ENCODE results near the gene ADGRA3.

The ADGRA3 gene

DNA sequence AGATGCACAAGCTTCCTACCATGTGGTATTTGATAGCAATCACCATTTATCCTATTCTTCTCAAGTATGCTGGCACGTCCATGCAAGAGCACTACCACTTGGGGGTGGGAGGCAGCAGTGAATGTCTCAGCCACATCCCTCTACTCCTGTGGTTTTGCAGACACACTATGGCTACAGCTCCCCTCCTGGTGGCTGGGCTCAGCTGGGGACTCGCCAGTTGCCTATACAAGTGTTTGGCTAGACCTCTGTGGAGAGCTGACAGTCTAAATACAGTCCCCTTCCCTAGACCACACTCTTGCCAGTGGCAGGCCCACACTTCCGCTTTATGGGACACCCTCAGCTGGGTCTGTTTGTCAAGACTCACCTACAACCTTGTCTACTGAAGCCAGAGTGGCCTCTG lies 53.2 kb downstream of the ADGRA3 start:
- no peak overlapping the region for H3K4me3 ChIP-seq (ENCODE audit: low read length)
- peak; percentile 35 for DNase-seq (ENCODE audit: low read depth, low spot score)

DNA sequence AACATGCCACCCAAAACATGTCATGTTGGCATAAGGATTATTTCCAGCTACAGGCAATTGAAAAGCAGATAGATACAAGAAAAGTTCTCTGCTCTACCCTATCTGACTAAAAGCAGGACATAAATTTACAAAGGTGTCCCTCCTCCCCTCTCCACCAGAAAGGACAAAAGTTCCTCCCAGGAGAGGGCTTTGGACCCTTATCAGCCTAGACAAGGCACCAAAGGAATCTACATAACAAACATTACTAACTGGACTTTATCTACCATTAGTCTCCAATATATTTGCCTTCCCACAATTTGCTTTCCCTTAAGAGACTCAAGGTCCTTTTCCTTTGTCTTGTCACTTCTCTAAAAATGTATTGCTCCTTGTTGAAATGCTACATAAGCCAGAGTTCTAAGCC lies 55.6 kb downstream of the ADGRA3 start:
- no peak for DNase-seq (ENCODE audit: low read depth, low spot score)

DNA sequence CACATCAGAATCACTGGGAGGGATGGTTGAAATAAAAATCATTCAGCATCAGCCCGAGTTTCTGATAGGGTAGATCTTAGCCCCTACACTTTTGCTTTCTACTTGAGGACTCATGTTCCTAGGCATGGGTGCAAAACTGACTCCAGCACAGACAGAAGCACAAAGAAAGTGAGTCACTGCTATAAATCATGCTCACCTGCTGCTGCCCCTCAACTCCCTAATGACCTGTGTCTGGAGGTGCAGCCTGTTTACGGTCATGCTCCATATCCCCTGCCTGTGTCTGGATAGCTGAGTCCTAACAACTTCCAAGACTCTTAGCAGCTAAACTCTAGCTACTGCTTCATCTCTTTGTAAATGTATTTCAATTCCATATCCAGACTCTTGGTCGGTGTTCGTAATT lies 57.8 kb downstream of the ADGRA3 start:
- no peak for DNase-seq (ENCODE audit: low read depth, low spot score)

More for the DNA sequence above, 55.6 kb downstream of the ADGRA3 start:
- no peak overlapping the region for H3K4me3 ChIP-seq (ENCODE audit: low read length)

DNA sequence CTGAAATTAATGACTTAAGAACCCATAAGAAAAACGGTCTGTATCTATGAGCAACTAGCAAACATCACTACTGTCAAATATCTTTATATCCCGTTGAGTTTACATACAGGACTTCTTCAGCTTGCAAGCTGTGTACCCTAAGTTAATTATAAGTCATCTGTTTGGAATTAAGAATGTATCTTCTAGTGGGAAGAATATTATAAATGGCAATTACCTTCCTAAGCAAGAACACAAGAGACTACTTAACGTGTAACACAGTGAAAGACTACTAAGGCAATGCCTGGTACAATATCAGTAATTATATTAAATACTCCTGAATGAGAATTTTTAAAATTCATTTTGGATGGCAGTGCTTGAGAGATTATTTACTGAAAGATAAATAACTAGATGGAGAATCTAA lies 58.5 kb downstream of the ADGRA3 start:
- H3K4me3 ChIP-seq (ENCODE audit: low read length) = no peak overlapping the region
- DNase-seq (ENCODE audit: low read depth, low spot score) = no peak

More for the DNA sequence above, 57.8 kb downstream of the ADGRA3 start:
- no peak overlapping the region for H3K4me3 ChIP-seq (ENCODE audit: low read length)

DNA sequence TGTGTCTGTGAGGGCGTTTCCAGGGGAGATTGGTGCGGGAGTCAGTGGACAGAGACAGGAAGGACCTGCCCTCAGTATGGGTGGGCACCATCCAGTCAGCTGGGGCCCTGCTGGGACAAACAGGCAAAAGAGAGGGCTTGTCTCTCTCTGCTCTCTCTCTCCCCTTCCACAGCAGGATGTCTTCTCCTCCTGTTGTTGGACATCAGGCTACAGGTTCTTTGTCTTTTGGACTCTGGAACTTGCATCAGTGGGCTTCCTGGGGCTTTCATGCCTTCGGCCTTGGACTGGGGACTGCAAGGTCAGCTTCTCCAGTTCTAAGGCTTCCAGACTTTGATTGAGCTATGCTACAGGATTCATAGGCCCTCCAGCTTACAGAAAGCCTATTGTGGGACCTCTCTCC lies 59.6 kb downstream of the ADGRA3 start:
- H3K4me3 ChIP-seq (ENCODE audit: low read length) = no peak overlapping the region
- no peak for DNase-seq (ENCODE audit: low read depth, low spot score)

DNA sequence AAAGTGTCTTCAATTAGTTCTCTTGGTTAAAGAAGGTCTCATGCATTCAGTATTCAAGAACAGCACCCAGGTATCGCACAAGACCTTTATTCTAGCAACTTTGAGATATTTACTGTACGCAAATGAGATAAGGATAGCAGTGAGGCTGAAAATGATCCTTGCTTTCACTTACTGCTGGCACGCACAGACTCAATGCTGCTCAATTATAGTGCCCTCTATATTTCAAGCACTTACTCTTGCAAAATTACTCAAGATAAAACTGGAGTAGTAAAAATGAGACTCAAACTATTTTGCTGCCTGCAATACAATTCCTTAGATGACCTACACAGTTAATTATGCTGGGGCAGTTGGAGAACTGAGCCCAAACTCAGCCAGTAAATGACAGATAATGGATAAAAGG lies 60.9 kb downstream of the ADGRA3 start:
- DNase-seq (ENCODE audit: low read depth, low spot score) = no peak
- H3K4me3 ChIP-seq (ENCODE audit: low read length) = no peak overlapping the region

DNA sequence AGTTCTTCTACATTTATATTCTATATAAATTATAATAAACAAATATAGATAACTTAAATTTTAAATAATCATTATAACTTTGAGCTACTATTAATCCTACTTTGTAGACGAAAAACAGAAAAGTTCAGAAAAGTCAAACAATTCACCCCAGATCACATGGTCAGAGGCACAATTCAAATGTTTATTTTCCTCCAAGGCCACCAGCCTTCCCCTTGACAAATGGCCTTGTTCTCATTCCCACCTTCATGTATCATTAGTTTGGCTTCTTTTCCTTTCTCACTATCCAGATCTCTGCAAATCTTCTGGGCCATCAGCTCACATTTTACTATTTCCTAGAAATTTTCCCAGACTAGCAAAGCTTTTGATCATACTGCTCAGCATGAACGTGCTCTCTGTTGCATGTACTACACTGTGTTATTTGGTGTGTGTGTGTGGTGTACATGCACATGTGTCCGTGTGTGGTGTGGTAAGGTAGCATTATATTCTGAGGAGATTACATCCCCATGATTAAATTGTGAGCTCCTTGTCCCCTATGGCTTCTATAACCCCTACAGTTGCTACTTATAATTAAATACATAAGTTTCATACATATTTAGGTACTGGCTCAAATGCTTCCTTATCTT lies 61.5 kb downstream of the ADGRA3 start:
- no peak overlapping the region for H3K4me3 ChIP-seq (ENCODE audit: low read length)
- DNase-seq (ENCODE audit: low read depth, low spot score) = no peak

DNA sequence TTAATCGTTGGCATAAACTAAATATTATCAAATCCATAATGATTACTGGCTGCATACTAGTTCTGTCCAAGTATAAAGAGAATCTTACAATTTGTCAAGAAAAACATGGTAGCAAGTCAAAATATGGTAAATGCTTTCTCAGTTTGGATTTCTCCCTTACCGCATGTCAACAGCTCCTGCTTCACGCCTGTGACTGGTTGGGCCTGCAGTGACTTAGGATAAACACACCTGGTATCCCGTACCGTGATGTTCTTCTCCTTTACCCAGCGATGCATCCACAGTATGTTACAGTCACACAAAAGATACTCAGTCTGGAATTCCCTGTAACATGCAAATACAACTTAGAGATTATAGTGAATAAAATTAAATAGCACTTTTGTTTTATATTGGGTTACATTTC lies 71.1 kb downstream of the ADGRA3 start:
- DNase-seq (ENCODE audit: low read depth, low spot score) = no peak
- no peak overlapping the region for H3K4me3 ChIP-seq (ENCODE audit: low read length)

DNA sequence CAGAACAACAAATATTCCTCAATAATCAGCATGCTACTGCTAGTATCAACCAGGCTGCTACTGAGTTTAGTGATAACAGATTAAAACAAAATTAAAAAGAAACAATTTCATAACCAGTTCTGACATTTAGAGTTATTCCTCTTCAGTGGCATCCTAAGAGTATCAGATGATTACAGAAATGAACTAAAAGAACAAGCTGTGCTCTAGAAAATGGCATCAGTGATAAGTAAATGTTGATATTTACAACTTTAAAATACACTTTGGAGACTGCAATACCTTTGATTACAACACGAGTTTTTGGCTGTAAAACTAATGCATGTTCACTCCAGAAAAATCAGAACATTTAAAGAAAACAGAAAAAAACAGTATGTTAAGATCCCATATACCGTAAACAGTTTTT lies 72.9 kb downstream of the ADGRA3 start:
- H3K4me3 ChIP-seq (ENCODE audit: low read length) = no peak overlapping the region
- no peak for DNase-seq (ENCODE audit: low read depth, low spot score)

DNA sequence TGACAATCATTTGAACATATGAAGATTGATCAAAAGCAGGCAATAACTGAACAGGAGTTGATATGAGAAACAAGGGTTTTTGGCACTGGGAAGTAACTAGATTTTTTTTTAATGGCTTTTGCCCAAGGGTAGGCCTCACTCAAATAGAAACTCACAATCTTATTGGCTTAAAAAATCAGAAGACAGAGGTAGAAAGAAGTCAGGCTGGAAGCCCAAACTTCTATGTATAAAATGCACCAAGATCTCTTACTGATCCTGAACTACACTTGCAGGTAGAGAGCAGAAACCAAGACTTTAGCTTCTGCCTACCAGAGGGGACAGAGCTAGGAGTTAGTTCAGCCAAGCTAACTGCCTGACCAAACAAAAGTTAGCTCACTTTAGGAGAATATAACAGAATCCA lies 74.9 kb downstream of the ADGRA3 start:
- DNase-seq (ENCODE audit: low read depth, low spot score) = no peak
- H3K4me3 ChIP-seq (ENCODE audit: low read length) = no peak overlapping the region

DNA sequence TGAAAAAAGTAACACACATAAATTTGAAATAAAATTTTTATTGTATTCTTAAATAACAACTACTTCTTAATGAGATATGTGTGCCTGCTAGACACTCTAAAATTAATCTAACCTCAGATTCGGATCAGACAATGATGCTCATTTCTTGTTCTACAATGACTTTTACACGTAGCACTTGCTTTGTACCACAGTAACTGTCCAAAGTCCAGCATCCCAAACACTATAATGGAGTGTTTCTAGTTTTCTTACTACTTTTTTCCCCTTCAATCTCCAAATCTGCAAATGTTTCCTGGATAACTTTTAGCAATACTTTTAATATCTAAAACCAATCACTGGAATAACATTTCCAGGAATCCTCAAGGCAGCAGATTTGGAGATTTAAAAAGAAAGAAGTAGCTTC lies 75.9 kb downstream of the ADGRA3 start:
- no peak overlapping the region for H3K4me3 ChIP-seq (ENCODE audit: low read length)
- no peak for DNase-seq (ENCODE audit: low read depth, low spot score)

DNA sequence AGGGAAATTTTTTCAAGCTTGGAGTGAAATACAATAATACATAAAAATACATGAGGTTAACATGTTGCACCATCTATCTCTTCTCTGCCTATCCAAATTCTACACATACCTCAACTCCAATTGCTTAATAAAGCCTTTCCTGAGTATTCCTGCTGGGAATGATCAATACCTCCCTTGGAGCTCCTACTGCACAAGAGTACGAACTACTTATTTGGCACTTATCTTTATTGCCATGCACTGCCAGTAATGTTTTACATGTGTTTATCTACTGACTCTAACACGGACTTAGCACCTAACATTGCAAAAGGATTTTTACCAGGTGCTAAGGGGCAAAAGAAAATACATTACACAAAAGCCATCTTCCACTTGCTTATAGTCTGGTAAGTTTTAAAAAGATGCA lies 80.2 kb downstream of the ADGRA3 start:
- no peak overlapping the region for H3K4me3 ChIP-seq (ENCODE audit: low read length)
- DNase-seq (ENCODE audit: low read depth, low spot score) = no peak

DNA sequence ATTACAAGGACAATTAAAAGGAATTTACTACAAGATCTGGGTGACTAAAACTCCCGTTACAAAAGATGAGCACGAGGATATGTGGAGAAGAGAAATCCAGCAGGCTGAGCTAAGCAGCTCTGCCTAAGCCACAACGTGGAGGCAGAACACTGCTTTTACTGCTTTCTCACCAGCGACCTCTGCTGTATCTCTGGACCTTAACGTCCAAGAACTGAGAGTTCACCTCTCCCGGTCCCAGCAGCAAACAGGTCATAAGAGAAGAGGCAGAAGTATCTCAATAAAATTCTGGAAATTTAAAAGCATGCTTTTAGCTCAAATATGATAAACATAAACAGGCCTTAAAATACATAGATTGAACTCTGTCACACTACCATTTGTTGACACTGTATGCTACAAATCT lies 81.0 kb downstream of the ADGRA3 start:
- DNase-seq (ENCODE audit: low read depth, low spot score) = no peak
- no peak overlapping the region for H3K4me3 ChIP-seq (ENCODE audit: low read length)

DNA sequence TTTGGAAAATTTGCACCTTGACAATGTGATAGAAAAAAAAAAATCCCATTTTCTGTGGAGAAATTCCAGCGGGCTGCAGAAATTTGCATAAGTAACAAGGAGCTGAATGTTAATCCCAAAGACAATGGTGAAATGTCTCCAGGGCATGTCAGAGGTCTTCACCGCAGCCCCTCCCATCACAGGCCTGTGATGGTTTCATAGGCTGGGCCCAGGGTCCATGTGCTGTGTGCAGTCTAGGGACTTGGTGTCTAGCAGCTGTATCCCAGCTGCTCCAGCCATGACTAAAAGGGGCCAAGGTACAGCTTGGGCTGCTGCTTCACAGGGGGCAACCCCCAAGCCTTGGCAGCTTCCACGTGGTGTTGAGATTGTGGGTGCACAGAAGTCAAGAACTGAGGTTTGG lies 85.2 kb downstream of the ADGRA3 start:
- H3K4me3 ChIP-seq (ENCODE audit: low read length) = no peak overlapping the region
- DNase-seq (ENCODE audit: low read depth, low spot score) = no peak

DNA sequence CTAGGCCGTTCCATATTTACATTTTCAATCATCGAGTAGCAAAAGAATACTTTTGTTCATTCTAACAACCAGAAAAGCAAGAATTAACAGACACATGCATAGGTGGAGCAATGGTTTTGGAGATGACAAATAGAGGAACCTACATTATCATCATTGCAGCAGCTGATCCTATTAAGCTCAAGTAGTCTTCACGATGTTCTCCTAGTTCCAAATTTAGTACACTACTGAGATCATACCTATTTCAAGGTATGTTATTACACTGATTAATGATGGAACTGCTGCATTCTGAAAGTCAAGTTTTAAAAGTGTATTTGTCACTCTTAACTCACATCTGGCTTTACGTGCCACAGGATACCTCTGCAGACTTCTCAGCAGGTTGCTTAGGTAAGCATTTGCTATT lies 87.4 kb downstream of the ADGRA3 start:
- H3K4me3 ChIP-seq (ENCODE audit: low read length) = no peak overlapping the region
- no peak for DNase-seq (ENCODE audit: low read depth, low spot score)

DNA sequence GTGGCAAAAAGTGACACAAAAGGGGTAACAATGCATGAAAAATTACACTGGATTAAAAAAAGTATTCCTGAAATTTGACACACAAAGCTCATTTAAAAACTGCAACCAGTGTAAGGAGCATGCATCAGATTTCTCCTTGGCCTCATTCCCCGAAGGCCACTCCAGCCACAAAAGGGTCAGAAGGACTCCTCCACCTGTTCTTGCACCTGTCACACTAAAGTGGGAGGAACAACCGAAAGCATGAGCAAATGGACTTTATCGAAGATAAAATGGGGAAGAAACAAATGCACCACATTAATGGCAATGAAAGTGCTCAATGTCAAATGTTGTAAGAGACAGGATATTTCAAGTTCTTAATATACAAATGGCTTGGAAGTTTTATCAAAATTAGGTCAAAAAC lies 88.2 kb downstream of the ADGRA3 start:
- no peak for DNase-seq (ENCODE audit: low read depth, low spot score)
- H3K4me3 ChIP-seq (ENCODE audit: low read length) = no peak overlapping the region

DNA sequence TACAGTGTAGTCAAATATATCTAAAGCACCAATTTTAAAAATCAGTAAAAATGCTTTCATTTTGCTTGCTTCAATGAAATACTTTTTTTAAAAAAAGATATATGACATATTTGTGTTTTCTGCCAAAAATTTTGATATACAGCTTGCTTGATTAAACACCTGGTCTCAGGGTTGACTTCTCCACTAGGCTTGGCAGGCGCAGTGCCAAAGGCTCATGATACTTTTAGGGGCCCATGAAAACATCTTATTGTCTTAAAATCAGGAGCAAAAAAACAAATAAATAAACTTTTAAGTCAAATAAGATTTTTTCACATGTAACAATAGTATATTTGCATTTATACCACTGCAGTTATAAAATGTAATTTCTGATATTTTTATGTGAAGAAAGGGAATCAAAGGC lies 95.6 kb downstream of the ADGRA3 start:
- H3K4me3 ChIP-seq (ENCODE audit: low read length) = no peak overlapping the region
- DNase-seq (ENCODE audit: low read depth, low spot score) = no peak

DNA sequence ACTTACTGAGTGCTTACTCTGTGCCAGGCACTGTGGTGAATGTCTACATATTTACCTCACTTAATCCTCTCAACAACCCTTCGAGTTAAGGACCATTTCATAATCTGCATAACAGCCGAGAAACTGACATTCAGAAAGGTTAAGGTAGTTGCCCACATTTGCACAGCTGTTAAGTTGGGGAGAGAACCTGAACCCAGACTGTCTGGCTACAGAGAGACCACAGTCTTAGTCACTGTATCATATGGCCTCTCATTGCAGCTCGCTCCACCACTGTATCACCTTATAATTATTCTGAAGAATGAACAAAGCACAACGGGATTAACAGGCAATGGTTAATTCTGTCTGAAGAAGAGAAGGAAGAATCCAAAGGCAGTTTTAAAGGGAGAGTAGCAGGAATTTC lies 98.5 kb downstream of the ADGRA3 start:
- H3K4me3 ChIP-seq (ENCODE audit: low read length) = no peak overlapping the region
- no peak for DNase-seq (ENCODE audit: low read depth, low spot score)

DNA sequence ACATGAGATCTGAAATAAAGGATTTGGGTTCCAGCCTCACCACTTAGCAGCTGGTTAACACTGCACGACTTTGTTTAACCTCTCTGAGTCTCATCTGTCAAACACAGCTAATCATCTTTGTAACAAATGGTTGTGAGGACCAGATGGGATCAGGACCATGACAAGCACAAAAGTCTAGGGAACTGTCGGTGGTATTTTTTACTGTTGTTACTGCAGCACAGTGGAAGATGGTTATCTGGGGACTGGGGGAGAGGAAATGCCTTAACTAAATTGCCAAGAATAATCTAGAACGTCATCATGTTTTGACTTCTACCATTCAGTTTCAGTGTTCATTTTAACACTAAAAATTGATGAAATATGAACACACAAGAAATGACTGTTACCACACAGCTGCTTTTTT lies 99.5 kb downstream of the ADGRA3 start:
- DNase-seq (ENCODE audit: low read depth, low spot score) = no peak
- no peak overlapping the region for H3K4me3 ChIP-seq (ENCODE audit: low read length)

DNA sequence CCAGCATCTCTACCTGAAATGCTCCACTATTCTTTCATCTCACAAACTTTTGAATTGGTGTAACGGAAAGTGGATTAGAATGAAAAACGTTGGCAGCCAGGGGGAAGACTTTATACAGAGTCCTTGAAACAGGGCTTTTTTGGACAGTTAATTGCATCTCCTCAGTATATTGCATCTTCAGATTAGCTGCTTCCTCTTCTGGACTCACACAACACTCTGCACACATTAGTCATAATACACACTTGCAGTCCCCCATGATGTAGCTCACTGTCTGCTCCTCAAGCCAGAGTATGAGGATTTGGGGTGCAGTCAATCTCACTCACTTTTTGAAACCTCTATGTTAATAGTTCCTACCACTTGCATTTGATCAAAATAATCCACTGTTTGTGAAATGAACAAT lies 101.0 kb downstream of the ADGRA3 start:
- DNase-seq (ENCODE audit: low read depth, low spot score) = no peak
- H3K4me3 ChIP-seq (ENCODE audit: low read length) = no peak overlapping the region

DNA sequence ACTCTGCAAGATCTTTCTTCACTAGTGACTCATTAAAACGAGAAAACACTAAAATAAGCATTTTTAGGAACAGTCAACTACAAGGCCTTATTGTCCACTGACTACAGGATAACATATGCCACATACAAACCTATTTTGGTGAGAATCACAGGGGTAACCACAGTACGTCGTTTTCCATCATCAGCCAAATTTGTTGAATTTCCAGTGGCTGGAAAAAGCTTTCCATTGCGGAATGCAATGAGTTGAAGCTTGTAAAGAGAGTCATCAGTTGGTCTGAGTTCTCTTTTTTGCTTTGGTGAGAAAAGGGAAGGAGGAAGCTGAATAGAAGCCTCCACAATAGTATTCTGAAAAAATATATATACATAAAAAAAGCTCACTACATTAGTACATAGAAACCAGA lies 102.4 kb downstream of the ADGRA3 start:
- DNase-seq (ENCODE audit: low read depth, low spot score) = no peak
- no peak overlapping the region for H3K4me3 ChIP-seq (ENCODE audit: low read length)

DNA sequence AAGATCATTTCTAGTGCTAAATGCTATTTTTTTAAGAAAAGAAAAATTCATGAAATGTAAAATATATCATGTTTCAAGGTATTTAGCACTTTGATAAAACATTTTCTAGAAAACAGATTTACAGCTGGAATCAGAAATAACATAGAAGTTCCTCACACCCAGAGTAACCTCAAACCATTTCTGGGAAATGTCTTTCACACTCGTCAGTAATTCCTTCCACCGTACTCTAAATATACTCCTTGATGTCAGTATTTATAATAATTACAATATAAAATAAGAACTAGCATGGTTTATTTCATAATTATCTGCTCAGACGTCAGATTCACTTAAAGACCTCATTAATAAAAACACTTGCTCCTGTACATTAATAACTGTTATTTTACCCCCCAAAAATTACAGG lies 103.9 kb downstream of the ADGRA3 start:
- no peak overlapping the region for H3K4me3 ChIP-seq (ENCODE audit: low read length)
- DNase-seq (ENCODE audit: low read depth, low spot score) = no peak
